HG02798 (cell line): ENCODE data around the gene MIER2.

Source experiments
- ATAC-seq: cut with Tn5 transposase; IDR thresholded peaks from one replicate; pipeline ENCODE4 v1.9.1; 2021; ENCODE audit warnings: mild to moderate bottlenecking; ENCODE audit not compliant: unreplicated experiment, poor library complexity

The MIER2 gene

GRCh38 chr19:291561-292280 lies 52.9 kb downstream of the MIER2 start:
- no peak for ATAC-seq

GRCh38 chr19:291006-291521 lies 53.5 kb downstream of the MIER2 start, which contains the start of gene PLPP2:
PLPP2 (minus strand) TSS chr19:291403; CDS start chr19:291336, 67 bp downstream.
- no peak for ATAC-seq

- ATAC-seq = no peak
Measured at GRCh38 chr19:290372-291005, 54.1 kb downstream of the MIER2 start.

- ATAC-seq = no peak
Measured at GRCh38 chr19:289651-290371, 54.8 kb downstream of the MIER2 start.

- ATAC-seq = no peak
Measured at GRCh38 chr19:288911-289310, 55.7 kb downstream of the MIER2 start.

GRCh38 chr19:287381-287871 lies 57.2 kb downstream of the MIER2 start:
- no peak for ATAC-seq

GRCh38 chr19:283395-283794 lies 61.2 kb downstream of the MIER2 start:
- ATAC-seq = no peak

GRCh38 chr19:282501-282900 lies 62.1 kb downstream of the MIER2 start:
- ATAC-seq = no peak

GRCh38 chr19:281992-282391 lies 62.6 kb downstream of the MIER2 start:
- ATAC-seq = no peak

GRCh38 chr19:281156-281853 lies 63.3 kb downstream of the MIER2 start:
- no peak for ATAC-seq

- ATAC-seq = no peak
Measured at GRCh38 chr19:280541-281009, 64.0 kb downstream of the MIER2 start.

GRCh38 chr19:279656-280055 lies 64.9 kb downstream of the MIER2 start:
- ATAC-seq = no peak

- ATAC-seq = no peak
Measured at GRCh38 chr19:279231-279630, 65.4 kb downstream of the MIER2 start.

GRCh38 chr19:277581-278165 lies 66.9 kb downstream of the MIER2 start:
- ATAC-seq = no peak

GRCh38 chr19:277131-277530 lies 67.5 kb downstream of the MIER2 start:
- ATAC-seq = no peak

- ATAC-seq = no peak
Measured at GRCh38 chr19:275958-276646, 68.5 kb downstream of the MIER2 start.

- no peak for ATAC-seq
Measured at GRCh38 chr19:275000-275399, 69.6 kb downstream of the MIER2 start.

GRCh38 chr19:273393-273792 lies 71.2 kb downstream of the MIER2 start:
- no peak for ATAC-seq

GRCh38 chr19:271856-272255 lies 72.7 kb downstream of the MIER2 start:
- ATAC-seq = no peak
